GM18526 (cell line): ENCODE measurements around the gene SLC25A47.

Source experiments
- POLR2A ChIP-seq: IDR thresholded peaks from 3 replicates; pipeline ENCODE4 v1.6.1; 2011; ENCODE audit not compliant: insufficient read length; ENCODE audit errors: extremely low read depth

The SLC25A47 gene

DNA sequence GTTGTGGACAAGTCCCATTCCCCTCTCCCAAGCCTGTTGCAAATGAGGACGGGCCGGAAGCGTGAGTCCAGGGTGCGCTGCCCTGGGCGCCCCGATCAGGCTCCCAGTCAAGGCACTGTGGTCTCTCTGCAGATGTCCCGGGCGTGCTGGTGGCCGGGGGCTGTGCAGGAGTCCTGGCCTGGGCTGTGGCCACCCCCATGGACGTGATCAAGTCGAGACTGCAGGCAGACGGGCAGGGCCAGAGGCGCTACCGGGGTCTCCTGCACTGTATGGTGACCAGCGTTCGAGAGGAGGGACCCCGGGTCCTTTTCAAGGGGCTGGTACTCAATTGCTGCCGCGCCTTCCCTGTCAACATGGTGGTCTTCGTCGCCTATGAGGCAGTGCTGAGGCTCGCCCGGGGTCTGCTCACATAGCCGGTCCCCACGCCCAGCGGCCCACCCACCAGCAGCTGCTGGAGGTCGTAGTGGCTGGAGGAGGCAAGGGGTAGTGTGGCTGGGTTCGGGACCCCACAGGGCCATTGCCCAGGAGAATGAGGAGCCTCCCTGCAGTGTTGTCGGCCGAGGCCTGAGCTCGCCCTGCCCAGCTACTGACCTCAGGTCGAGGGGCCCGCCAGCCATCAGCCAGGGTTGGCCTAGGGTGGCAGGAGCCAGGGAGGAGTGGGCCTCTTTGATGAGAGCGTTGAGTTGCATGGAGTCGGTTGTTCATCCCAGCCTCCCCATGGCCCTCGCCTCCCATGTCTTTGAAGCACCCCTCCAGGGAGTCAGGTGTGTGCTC is 6.3 kb downstream of the SLC25A47 start:
- no peak for TF ChIP-seq POLR2A

DNA sequence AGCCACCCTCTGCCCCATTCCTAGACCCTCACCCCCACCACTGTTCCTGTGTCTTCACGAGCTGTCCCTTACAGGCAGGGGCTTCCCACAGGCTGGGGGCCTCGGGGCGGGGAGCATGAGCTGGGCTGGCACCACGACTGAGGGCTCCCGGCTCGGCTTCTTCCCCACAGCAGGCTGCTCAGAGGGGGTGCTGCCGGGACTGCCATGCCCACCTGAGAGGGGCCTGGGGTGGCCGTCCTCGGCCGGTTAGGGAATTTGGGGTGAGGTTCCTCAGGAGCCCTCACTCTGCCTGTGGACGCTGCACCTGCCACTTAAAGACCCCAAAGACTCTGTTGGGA is 6.8 kb downstream of the SLC25A47 start:
- no peak for TF ChIP-seq POLR2A

DNA sequence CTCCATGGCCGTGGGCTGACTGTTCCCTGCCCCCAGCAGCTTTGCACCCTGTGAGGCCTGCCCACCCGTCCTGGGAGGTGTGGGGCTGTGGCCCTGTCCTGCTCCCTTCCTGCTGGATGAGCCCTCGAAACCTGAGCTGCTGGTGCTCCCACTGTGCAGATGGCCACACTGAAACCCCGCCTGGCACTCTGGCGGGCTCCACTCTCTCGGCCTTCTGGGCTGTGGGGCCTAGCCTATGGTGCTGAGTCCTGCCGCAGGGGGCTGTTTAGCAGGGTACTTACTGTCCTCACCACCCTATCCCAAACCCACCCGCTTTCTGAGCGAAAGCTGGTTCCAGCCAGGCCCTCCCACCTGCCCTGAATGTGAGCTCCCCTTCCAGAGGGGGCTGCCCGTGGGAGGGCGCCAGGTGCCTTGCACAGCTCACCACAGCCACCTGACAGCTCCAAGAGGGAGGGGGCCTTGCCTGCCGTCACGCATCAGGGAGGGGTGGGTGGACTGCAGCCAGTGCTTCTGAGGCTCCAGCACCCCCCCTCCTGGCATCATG is 7.3 kb downstream of the SLC25A47 start:
- no peak for TF ChIP-seq POLR2A

DNA sequence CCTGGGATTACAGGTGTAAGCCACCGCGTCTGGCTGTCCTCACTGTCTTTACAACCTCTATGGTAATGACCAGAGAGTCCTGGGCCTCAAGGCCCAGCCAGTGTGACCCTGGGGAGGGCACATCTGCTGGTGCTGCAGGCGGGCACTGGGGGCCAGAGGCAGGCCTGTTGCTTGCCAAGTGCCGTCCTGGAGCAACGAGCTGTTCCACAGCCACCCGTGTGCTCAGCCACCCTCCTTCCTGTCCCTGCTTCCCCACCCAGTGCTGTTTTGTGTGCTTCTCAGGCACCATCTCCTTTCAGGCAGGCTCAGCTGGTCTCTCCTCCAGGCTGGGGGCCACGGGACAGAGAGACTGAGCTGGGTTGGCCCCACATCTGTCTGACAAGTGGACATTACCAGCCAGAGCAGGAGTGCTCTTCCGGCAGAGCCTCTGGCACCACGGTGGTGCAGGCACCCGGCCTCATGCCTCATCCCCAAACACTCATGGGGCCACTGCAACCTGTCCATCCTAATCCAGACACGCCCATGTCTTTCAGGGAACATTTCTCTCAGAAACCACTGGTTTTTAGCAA is 9.0 kb downstream of the SLC25A47 start:
- TF ChIP-seq POLR2A, result no peak

DNA sequence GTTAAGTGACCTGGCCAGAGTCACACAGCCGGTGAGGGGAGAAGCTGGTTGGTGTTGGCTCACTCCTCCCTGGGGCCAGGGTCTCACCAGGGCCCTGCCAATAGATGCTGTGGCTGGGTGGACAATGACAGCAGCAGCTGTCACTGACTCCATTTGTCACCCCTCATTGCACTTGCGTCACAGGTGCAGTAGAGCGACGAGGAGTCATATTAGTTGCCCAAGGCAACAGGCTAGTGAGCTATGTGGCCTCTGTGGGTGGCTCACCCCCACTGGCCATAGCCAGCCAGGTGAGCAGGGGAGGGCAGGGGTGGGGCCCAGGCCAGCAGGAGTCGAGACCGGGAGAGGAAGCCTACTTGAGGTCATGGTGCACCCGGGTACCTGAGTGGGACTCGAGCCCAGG is 9.7 kb downstream of the SLC25A47 start:
- TF ChIP-seq POLR2A, result peak; percentile 18

DNA sequence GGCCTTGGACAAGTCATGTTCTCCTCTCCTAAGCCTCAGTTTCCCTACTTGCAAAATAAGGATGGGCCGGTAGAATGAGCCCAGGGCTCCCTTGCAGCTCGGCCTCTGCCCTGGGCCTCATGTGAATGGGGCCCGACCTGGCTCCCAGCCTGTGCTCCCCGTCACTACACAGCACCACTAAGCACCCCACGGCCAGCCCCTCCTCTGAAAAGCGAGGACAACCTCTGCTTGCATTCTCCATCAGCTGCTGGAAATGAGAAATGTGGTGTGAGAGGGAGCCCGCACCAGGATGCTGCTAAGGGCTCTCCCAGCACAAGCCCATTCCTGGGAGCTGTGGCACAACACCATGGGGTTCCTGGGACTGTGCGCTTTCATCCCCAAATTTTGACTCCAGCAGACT is 10.2 kb downstream of the SLC25A47 start:
- TF ChIP-seq POLR2A, result no peak

DNA sequence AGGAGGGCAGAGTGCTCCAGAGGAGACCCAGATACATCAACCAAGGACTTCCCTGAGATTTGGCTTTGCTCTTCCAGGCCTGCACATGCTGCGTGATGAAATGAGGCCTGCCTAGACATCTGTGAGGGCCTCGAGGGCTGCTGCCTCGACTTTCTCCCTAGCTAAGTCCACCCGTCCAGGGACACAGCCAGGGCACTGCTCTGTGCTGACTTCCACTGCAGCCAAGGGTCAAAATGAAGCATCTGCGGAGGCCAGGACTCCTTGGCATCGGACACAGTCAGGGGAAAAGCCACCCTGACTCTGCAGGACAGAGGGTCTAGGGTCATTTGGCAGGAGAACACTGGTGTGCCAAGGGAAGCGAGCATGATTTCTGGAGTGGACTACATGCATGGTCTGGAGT is 10.7 kb downstream of the SLC25A47 start:
- no peak for TF ChIP-seq POLR2A

DNA sequence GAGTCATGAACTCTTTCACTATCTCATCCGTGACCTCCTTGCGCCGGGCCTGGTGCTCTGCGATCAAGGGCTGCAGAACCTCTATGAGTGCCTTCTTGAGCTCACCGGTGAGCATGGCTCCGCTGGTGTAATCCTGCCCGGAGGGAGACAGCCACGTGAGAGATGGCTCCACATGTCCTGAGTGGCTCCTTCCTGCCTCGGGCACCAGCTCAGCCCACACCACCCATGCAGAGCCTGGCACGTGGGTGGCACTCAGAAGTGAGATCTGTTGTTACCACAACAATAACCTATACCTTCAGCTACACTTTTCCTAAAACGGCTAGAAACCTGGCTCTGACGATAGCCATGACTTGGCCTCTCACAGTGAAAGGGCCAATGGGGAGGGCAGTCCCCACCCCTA is 11.8 kb downstream of the SLC25A47 start:
- TF ChIP-seq POLR2A, result no peak

DNA sequence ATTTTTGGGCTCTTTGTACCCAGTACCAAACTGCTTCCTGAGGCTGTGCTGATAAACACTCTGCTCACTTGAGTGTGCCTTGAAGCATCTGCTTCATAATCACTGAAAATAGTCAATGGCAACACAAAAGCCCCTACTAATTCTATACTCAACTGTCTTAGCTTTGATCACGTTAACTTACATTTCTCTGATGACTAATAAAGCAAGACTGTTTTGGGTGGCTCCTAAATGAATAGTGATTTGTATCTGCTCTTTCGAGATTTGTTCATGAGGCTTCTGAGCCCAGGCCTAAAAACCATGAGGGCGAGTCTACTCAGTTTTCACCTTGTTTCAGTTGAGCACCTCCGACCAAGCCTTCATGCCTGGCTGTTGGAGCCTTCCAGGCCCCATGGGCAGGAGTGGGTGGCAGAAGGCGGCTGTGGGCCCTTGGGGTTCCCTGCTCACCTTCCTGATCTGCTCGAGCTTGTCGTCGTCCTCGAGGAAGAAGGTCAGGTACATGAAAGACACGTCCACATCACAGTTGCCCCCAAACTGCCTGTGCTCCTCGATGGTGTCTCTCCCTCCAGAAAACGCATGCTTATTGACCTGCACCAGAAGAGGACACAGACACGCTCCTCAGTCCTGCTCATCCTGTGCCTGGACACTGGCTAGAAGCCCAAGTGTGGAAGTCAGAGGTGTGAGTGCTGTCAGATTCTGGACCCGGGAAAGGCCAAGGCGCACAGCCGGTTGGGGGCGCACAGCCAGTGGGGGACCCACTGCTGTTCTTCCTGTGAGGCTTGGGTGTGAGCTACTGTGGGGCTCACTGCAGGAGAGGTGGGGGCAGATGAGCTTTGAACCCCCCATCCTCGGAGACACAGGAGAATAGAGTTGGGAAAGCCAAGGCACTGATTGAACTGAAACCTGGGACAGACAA is 13.7 kb downstream of the SLC25A47 start:
- TF ChIP-seq POLR2A, result no peak

DNA sequence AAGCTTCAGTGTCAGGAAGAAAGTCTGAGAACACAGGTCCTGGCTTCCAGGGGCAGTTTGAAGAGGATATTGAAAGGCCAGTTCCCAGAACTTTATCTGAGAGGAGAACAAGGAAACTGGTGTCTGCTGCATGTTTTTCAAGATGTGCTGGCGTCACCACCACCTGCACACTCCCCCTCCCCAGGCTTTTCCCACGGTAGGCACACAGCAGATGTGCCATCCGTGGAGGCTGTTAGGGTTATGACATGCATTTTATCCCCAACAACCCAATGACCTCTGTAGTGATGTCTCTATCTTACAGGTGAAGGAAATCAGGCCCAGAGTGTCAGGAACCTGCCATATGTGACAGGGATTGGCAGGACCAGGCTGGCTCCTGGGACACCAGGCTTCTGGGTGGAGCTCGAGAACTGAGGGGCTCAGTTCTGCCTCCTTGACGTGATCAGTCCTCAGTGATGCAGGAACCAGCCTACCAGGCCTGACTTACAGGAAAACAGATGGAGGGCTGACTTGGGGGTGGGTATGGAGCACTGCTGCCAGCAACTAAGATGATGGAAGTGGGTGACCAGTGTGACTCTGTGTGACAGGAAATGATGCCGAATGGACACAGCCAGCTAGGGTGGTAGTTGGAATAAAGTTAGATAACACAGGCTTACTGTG is 16.8 kb downstream of the SLC25A47 start:
- no peak for TF ChIP-seq POLR2A

DNA sequence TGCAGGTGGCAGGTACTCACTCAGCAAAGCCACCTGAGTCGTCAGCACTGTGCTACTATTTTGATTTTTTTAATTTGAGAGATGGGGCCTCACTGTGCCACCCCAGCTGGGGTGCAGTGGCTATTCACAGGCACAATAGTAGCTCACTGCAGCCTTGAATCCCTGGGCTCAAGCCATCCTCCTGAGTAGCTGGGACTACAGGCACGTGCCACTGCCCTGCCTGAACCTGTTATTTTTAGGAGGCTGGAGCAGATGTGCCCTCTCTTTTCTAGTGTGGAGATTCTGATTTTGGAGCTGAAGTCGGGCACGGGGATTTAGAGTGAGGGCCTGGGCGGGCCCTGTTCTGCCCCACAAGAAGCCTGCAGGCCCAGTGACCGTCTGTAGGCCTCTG is 17.3 kb downstream of the SLC25A47 start:
- TF ChIP-seq POLR2A, result no peak

DNA sequence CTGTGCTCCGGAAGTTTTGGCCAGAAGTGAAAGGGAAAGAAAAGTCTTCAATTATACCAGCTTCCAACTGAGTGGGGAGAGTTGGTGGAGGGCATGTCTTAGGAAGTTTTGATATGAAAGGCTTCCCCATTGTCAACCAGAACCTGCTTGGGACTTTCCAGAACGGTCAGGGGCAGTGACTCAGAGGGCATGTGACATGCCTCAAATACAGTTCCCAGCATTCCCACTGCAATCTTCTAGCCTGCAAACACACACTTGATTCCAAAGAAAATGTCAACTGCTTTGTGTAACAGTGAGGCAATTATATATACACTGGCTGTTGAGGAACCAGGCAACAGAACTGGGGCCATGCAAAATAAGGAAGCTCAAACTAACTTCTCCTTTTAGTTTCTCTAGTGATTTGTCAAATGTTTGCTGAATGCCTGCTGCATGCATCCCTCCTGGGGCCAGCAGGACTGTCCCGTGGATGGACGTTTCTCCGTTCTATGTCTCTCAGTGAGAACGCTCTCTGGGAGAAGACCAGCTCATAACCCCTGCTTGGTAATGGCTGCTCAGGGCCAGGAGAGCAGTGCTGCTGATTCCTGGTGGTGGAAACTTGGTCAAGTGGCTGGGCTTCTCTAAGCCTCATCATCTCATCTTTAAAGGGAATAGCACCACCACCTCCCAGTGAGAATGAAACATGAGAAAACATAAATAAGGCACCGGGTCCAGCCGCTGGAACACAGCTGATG is 18.3 kb downstream of the SLC25A47 start:
- no peak for TF ChIP-seq POLR2A

DNA sequence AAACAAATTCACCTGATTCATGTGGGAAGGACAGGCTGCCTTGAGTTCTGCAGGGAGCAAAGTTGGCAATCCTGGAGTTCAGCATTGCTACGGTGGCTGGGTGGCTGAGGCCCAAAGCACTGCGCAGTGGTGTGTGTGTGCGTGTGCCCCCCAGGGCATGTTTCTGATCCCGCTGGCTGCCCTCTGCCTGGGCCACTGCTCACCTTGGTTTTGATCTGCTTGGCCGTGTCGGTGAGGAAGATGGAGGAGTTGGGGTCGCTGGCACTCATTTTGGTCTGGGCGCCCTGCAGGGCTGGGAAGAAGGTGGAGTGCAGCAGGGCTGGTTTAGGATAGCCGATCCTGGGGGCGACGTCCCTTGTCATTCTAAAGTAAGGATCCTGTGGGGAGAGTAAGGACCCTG is 19.1 kb downstream of the SLC25A47 start:
- no peak for TF ChIP-seq POLR2A

DNA sequence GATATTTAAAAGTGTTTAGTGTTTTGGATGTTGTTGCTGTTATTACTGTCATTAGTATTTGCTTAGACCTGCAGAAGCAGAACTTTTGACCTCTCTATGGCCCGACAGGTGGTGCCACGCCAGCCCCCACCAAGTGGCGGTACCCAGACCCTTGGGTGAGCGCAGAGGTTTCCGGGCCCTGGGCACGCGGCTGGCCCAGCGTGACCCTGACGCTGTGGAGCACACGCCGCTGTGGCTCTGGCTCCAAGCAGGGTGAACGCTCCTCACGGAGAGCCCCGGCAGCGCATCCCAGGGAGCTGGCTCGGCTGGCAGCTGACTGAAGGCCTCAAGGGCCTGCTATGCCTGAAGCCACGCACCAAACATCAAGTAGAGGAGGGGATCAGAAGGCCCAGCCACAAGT is 22.6 kb downstream of the SLC25A47 start:
- no peak for TF ChIP-seq POLR2A
